CD4-positive, alpha-beta T cell (primary cell): ENCODE measurements around the gene PHYHD1. TPM values are rescaled to one million over a fixed set of nuclear protein-coding genes. Genes with fewer than 3 reads are reported as not detected.

Experiments
- ATAC-seq: fragments of 200-7000 bp; cut with Tn5 transposase; one replicate; pipeline ENCODE4 v1.10.0; 2022; ENCODE audit warnings: mild to moderate bottlenecking; ENCODE audit not compliant: poor library complexity
- CTCF ChIA-PET: fragments of 350-600 bp; sonication (Branson Sonifier 250); formaldehyde crosslinking; loops from one replicate; lab custom pipeline; 2021; ENCODE audit warnings: antibody characterized with exemption, inconsistent platforms; lab: Charles Lee
- POLR2A ChIA-PET: fragments of 350-600 bp; sonication (Branson Sonifier 250); formaldehyde crosslinking; loops from one replicate; lab custom pipeline; 2021; ENCODE audit warnings: antibody characterized with exemption, inconsistent platforms; lab: Charles Lee
- DNase-seq, 14 experiments: peaks; one replicate each; pipeline ENCODE4 v3.0.0-alpha.2; 2013 to 2020; ENCODE audit warnings: mixed read lengths in 2 of 14
- H3K27ac ChIP-seq, 2 donors: one replicate each; pipeline versions ENCODE4 v1.5.1 to v1.7.0; 2013; ENCODE audit warnings: low read length in 2 of 2, low read depth in 1 of 2, mild to moderate bottlenecking in 1 of 2
- H3K27me3 ChIP-seq, 2 experiments: 1 replicate in 1 of 2; 2 replicates in 1 of 2; pipeline versions ENCODE4 v1.6.1 to v1.7.0; 2013; ENCODE audit warnings: low read length in 2 of 2, control low read depth in 1 of 2, mild to moderate bottlenecking in 1 of 2, moderate library complexity in 1 of 2; ENCODE audit not compliant: insufficient read depth in 2 of 2, control insufficient read depth in 1 of 2
- H3K36me3 ChIP-seq: one replicate; pipeline ENCODE4 v1.6.1; 2013; ENCODE audit warnings: low read length, control low read depth; ENCODE audit not compliant: insufficient read depth
- H3K4me1 ChIP-seq: one replicate; pipeline ENCODE4 v1.6.1; 2013; ENCODE audit warnings: low read length, control low read depth; ENCODE audit not compliant: insufficient read depth
- H3K4me3 ChIP-seq: one replicate; pipeline ENCODE4 v1.5.1; 2013; ENCODE audit warnings: mild to moderate bottlenecking, low read length, moderate library complexity
- H3K9me3 ChIP-seq, 2 experiments: 1 replicate in 1 of 2; 2 replicates in 1 of 2; pipeline versions ENCODE4 v1.6.1 to v1.7.0; 2013; ENCODE audit warnings: low read length in 2 of 2, mild to moderate bottlenecking in 2 of 2, control low read depth in 1 of 2, moderate library complexity in 1 of 2; ENCODE audit not compliant: control insufficient read depth in 1 of 2, insufficient read depth in 1 of 2
- H3K27ac Mint-ChIP-seq: one replicate; pipeline ENCODE4 v1.8.0; 2020; ENCODE audit warnings: mixed read lengths
- H3K27me3 Mint-ChIP-seq: one replicate; pipeline ENCODE4 v1.8.0; 2021; ENCODE audit warnings: mixed read lengths
- H3K36me3 Mint-ChIP-seq: one replicate; pipeline ENCODE4 v1.8.0; 2021; ENCODE audit warnings: low read depth, mixed read lengths
- H3K4me1 Mint-ChIP-seq: one replicate; pipeline ENCODE4 v1.8.0; 2021; ENCODE audit warnings: low read depth, mixed read lengths
- H3K4me3 Mint-ChIP-seq: one replicate; pipeline ENCODE4 v1.8.0; 2020; ENCODE audit warnings: mild to moderate bottlenecking, mixed read lengths
- H3K9me3 Mint-ChIP-seq: one replicate; pipeline ENCODE4 v1.8.0; 2020; ENCODE audit warnings: mixed read lengths
- CTCF ChIP-seq: fragments of 200-600 bp; IDR thresholded peaks from one replicate; pipeline ENCODE4 v1.8.0; 2022; ENCODE audit warnings: antibody characterized with exemption, mild to moderate bottlenecking
- intact Hi-C, 2 experiments: fragments of 100-400 bp; cut with DNase I in 1 of 2; cut with micrococcal nuclease in 1 of 2; formaldehyde crosslinking; loops; one replicate each; pipeline versions ENCODE4 v1.15.1 to v1.9.0; 2023 to 2025; cut with DNase I, micrococcal nuclease
- total RNA-seq, 174 experiments: library from RNA in 2 of 174; stranded (reverse) in 2 of 174; gene quantifications; one replicate each; pipeline ENCODE4 v1.2.3 and lab custom pipeline; 2021 to 2026

The PHYHD1 gene
- total RNA-seq, 2 experiments from 2014 or later, result 1.6 to 2.6 TPM

GRCh38 chr9:128887914-128888350, 32.9 kb upstream of the PHYHD1 start:
- POLR2A ChIA-PET, result interaction anchor here (2.3 kb wide), 1 partner anchor 14 kb away, joined by 6 read pairs; no protein-coding TSS in a partner anchor
- ATAC-seq (no peak), DNase-seq (no peak)
- H3K36me3 ChIP-seq, result peaks cover 64% of the 10 kb centered on the region
- Mint-ChIP-seq H3K4me3 (no peak overlapping the region), H3K9me3 (no peaks in the 10 kb centered on the region), H3K27ac (no peak overlapping the region), H3K27me3 (no peaks in the 10 kb centered on the region), H3K4me1 (peaks cover 62% of the 10 kb centered on the region), H3K36me3 (peaks cover 73% of the 10 kb centered on the region)
- no peaks in the 10 kb centered on the region for H3K27me3 ChIP-seq
- H3K9me3 ChIP-seq, result no peaks in the 10 kb centered on the region
- no peak overlapping the region for H3K4me3 ChIP-seq
- H3K27ac ChIP-seq, result no peak overlapping the region
- TF ChIP-seq CTCF, result no peak
- intact Hi-C loops, result no loop called here
- peaks cover 63% of the 10 kb centered on the region for H3K4me1 ChIP-seq
- CTCF ChIA-PET, result no interaction called here

- Mint-ChIP-seq H3K36me3 (peaks cover 74% of the 10 kb centered on the region), H3K4me1 (peaks cover 58% of the 10 kb centered on the region), H3K4me3 (no peak overlapping the region), H3K9me3 (no peaks in the 10 kb centered on the region), H3K27me3 (no peaks in the 10 kb centered on the region), H3K27ac (peak overlapping the region; percentile 30)
- ChIA-PET POLR2A (no interaction called here), CTCF (no interaction called here)
- DNase-seq (no peak), ATAC-seq (no peak)
- Histone ChIP-seq H3K36me3 (peaks cover 69% of the 10 kb centered on the region), H3K4me1 (peaks cover 60% of the 10 kb centered on the region), H3K27ac (peak overlapping the region in 1 of 2 donors; percentile 49), H3K4me3 (no peak overlapping the region), H3K27me3 (no peaks in the 10 kb centered on the region), H3K9me3 (no peaks in the 10 kb centered on the region)
- TF ChIP-seq CTCF, result no peak
- intact Hi-C loops, result no loop called here
These were observed 29.2 kb upstream of the PHYHD1 start for GRCh38 chr9:128891321-128892220.

- no peak for TF ChIP-seq CTCF
- Mint-ChIP-seq H3K27ac (peak overlapping the region; percentile 30), H3K9me3 (no peaks in the 10 kb centered on the region), H3K4me3 (no peak overlapping the region), H3K36me3 (peaks cover 75% of the 10 kb centered on the region), H3K4me1 (peaks cover 61% of the 10 kb centered on the region), H3K27me3 (no peaks in the 10 kb centered on the region)
- Histone ChIP-seq H3K4me3 (no peak overlapping the region), H3K36me3 (peaks cover 70% of the 10 kb centered on the region), H3K4me1 (peaks cover 63% of the 10 kb centered on the region), H3K9me3 (no peaks in the 10 kb centered on the region), H3K27ac (peak overlapping the region; percentile 10 to 49), H3K27me3 (no peaks in the 10 kb centered on the region)
- POLR2A ChIA-PET, result interaction anchor here (1.5 kb wide), 1 partner anchor 10 kb away, joined by 7 read pairs; no protein-coding TSS in a partner anchor
- CTCF ChIA-PET, result no interaction called here
- intact Hi-C loops, result no loop called here
- peak; percentile 57 for ATAC-seq
- DNase-seq, result peak in 4 of 14 experiments; percentile 29 to 60 (median 44)
These were observed 28.4 kb upstream of the PHYHD1 start for GRCh38 chr9:128892221-128892921.
